WERI-Rb-1 (cell line): ENCODE measurements around the gene IGF2BP3.

Experiments used
- DNase-seq: peaks from one replicate; pipeline ENCODE4 v3.0.0-alpha.2; 2020
- H3K27ac ChIP-seq: fragments of 250-450 bp; sonication (Bioruptor Pico); 2 replicates; pipeline ENCODE4 v1.5.1; 2020; ENCODE audit warnings: mild to moderate bottlenecking, moderate library complexity
- H3K27me3 ChIP-seq: fragments of 250-450 bp; sonication (Bioruptor Pico); 2 replicates; pipeline ENCODE4 v1.5.1; 2021; ENCODE audit warnings: mild to moderate bottlenecking, low read depth, moderate library complexity; ENCODE audit not compliant: insufficient read depth, severe bottlenecking
- H3K36me3 ChIP-seq: fragments of 250-450 bp; sonication (Bioruptor Pico); 2 replicates; pipeline ENCODE4 v1.5.1; 2020; ENCODE audit warnings: mild to moderate bottlenecking, moderate library complexity
- H3K4me3 ChIP-seq: 2 replicates; pipeline ENCODE4 v1.5.1; 2011; ENCODE audit warnings: low read depth, mild to moderate bottlenecking, control low read depth, low read length
- H3K9me3 ChIP-seq: fragments of 250-450 bp; sonication (Bioruptor Pico); 2 replicates; pipeline ENCODE4 v1.5.1; 2021; ENCODE audit warnings: mild to moderate bottlenecking, moderate library complexity; ENCODE audit not compliant: severe bottlenecking
- CTCF ChIP-seq: IDR thresholded peaks from 2 replicates; pipeline ENCODE4 v1.5.1; 2011; ENCODE audit warnings: low read depth, mild to moderate bottlenecking, control low read depth, inconsistent platforms, low read length

The IGF2BP3 gene

GRCh38 chr7:23487670-23488069 is 17.4 kb upstream of the IGF2BP3 start:
- no peak overlapping the region for H3K4me3 ChIP-seq
- no peak overlapping the region for H3K27ac ChIP-seq
- no peak for TF ChIP-seq CTCF
- DNase-seq, result no peak
- no peaks in the 10 kb centered on the region; the same call in 1 of the 2 replicates for H3K36me3 ChIP-seq
- no peaks in the 10 kb centered on the region for H3K9me3 ChIP-seq
- H3K27me3 ChIP-seq, result no peaks in the 10 kb centered on the region

- DNase-seq, result no peak
- Histone ChIP-seq H3K27ac (no peak overlapping the region), H3K4me3 (no peak overlapping the region), H3K9me3 (no peaks in the 10 kb centered on the region), H3K27me3 (no peaks in the 10 kb centered on the region), H3K36me3 (no peaks in the 10 kb centered on the region)
- TF ChIP-seq CTCF, result no peak
Measured at GRCh38 chr7:23486002-23486773, 15.9 kb upstream of the IGF2BP3 start.

- Histone ChIP-seq H3K36me3 (peaks cover 2% of the 10 kb centered on the region; the same call in 1 of the 2 replicates), H3K27ac (no peak overlapping the region), H3K27me3 (no peaks in the 10 kb centered on the region), H3K4me3 (no peak overlapping the region), H3K9me3 (no peaks in the 10 kb centered on the region)
- DNase-seq, result no peak
- TF ChIP-seq CTCF, result no peak
Measured at GRCh38 chr7:23482686-23483085, 12.4 kb upstream of the IGF2BP3 start.

GRCh38 chr7:23477962-23478866 is 7.9 kb upstream of the IGF2BP3 start:
- Histone ChIP-seq H3K36me3 (peaks cover 2% of the 10 kb centered on the region), H3K27ac (peak overlapping the region; percentile 99), H3K9me3 (no peaks in the 10 kb centered on the region), H3K27me3 (no peaks in the 10 kb centered on the region), H3K4me3 (no peak overlapping the region)
- TF ChIP-seq CTCF, result no peak
- no peak for DNase-seq

GRCh38 chr7:23477157-23477499 is 6.8 kb upstream of the IGF2BP3 start:
- peak overlapping the region; percentile 99 for H3K27ac ChIP-seq
- H3K27me3 ChIP-seq, result no peaks in the 10 kb centered on the region
- DNase-seq, result no peak
- no peak for TF ChIP-seq CTCF
- no peaks in the 10 kb centered on the region for H3K9me3 ChIP-seq
- peak overlapping the region; percentile 93 for H3K4me3 ChIP-seq
- H3K36me3 ChIP-seq, result peaks cover 2% of the 10 kb centered on the region
